HT1080 (cell line): ENCODE measurements around the gene HOXD8. TPM values are rescaled to one million over a fixed set of nuclear protein-coding genes. Genes with fewer than 3 reads are reported as not detected.

Experiments
- DNase-seq: peaks from one replicate; pipeline ENCODE4 v3.0.0-alpha.2; 2015; ENCODE audit warnings: low read depth
- total RNA-seq: library from RNA; depleted of rRNA; stranded (reverse); fragments of >200 nt; shearing (Covaris generic); gene quantifications from 2 replicates; pipeline ENCODE4 v1.2.3, GENCODE V29; 2014

HOXD8 gene
- total RNA-seq, 1 experiment from 2014 or later: 9.5 TPM

DNA sequence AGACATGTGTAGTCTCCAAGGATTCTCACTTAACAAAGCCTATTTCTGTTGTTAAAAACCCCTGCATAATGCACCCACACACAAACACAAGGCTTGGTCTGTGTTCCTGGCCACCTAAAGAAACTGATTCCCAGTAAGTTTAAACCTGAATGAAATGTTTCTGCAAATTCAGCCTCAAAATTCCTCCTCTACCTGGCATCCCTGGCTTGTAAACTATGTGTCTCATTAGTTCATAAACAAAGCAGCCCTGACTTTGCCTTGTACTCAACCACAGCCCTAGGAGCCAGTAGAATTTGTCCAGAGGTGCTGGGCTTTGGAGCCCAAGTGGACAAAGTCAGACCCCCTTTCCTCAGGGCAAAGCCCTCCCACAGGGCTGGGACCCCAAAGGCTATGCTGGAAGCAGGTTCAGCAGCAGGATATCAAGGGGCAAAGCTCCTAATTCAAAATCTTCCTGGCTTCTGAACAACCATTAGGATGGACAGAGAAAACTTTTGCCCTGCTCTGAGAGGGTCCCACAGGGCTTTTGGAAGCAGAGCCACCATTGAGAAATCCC lies 39.6 kb upstream of the HOXD8 start:
- DNase-seq: no peak

- no peak for DNase-seq
Observed at GRCh38 chr2:176090862-176091261, 38.6 kb upstream of the HOXD8 start.

DNA sequence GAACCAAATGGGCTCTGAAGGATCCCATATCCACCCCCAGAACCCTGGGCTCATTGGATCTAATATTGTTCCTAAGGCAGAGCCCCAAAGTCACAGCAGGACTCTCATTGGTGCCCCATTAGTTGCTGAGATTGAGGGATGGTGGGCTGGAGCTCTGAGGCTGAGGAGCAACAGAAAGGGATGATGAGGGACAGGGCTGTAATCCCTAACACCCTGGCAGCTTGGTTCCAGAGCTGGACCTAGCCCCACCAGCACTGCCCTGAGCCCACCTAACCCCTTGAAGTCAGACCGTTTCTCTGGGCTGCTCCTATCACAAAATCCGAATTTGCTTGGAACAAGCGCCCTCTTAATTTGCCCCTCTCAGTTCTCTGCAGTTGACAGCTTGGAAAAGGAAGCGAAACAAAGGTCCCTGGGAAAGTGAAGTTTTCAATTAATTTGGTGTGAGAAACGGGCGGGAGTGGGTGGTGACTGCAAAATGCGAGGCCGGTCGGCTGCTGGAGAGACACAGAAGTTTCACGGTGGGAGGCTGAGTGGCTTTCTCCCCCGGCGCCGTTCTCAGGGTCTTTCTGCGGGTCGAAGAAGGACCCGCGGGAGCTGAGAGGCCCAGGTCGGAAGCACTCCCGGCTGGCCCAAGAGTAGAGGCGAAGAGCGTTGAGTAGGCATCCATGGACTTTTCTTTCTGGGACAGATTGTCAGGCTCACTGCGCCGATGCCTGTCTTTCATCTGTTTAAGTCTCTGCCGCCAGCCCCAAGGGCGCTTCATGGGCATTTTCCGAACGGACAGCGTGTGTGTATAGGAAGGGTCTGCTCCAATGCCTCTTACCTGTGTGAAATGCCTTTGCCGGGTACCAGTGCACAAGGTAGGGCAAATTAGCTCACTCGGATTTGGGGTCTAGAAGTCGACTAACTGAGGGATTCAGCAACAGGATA lies 37.9 kb upstream of the HOXD8 start:
- no peak for DNase-seq

DNA sequence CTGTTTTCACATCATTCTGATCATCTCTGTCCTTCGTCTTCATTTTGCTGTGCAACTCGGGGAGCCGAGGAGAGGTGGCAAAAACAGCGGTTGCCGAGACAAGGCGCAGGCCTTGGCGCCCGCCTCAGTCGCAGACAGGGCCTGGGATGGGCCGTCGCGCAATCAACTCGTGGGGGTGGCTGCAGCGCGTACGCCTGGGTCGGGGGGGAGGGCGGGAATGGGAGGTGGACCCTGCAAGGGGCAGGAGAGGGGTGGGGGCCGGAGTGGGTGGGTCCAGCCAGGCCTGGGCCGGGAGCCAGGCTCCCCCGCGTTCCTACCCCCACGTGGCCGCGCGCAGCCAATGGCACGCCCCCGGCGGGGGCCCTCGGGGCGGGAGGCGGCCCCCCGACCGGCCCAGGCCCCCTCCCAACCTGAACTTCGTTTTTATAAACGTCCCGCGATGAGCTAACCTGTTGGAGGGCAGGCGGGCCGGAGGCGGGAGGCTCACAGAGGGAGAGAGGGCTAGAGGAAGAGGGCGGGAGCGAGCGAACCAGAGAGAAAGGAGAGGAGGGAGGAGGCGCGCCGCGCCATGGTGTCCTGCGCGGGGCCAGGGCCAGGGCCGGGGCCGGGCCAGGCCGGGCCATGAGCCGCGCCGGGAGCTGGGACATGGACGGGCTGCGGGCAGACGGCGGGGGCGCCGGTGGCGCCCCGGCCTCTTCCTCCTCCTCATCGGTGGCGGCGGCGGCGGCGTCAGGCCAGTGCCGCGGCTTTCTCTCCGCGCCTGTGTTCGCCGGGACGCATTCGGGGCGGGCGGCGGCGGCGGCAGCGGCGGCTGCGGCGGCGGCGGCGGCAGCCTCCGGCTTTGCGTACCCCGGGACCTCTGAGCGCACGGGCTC lies 37.0 kb upstream of the HOXD8 start, which contains the start of gene HOXD13:
TSS of gene HOXD13 (plus strand) at position 452 of the 875 bp plus-strand sequence. CDS start at position 622, 170 bp downstream.
- no peak for DNase-seq

GRCh38 chr2:176093145-176093897 lies 36.2 kb upstream of the HOXD8 start:
- peak; percentile 45 for DNase-seq

DNA sequence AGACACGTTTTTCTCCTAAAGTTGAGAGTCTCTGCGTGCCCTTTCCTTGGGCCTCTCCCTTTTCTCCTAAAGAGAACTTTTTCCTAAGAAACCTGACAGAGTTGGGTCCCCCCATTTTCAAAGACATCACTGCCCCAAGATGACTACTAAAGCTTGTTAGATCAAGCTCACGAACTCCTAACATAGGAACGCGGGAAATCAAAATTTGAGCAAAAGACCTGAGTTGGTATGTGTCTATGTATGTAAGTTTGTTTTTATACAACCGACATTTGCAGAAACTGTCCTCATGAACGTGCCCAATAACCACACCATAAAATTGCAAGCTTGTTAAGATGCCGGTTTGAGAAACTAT lies 35.6 kb upstream of the HOXD8 start:
- no peak for DNase-seq

- no peak for DNase-seq
Observed at GRCh38 chr2:176094349-176094748, 35.2 kb upstream of the HOXD8 start.

- no peak for DNase-seq
Observed at GRCh38 chr2:176095421-176095820, 34.1 kb upstream of the HOXD8 start.

GRCh38 chr2:176096243-176096985 lies 33.1 kb upstream of the HOXD8 start:
- DNase-seq: peak; percentile 20

GRCh38 chr2:176096986-176097819 lies 32.3 kb upstream of the HOXD8 start:
- DNase-seq: peak; percentile 84

DNA sequence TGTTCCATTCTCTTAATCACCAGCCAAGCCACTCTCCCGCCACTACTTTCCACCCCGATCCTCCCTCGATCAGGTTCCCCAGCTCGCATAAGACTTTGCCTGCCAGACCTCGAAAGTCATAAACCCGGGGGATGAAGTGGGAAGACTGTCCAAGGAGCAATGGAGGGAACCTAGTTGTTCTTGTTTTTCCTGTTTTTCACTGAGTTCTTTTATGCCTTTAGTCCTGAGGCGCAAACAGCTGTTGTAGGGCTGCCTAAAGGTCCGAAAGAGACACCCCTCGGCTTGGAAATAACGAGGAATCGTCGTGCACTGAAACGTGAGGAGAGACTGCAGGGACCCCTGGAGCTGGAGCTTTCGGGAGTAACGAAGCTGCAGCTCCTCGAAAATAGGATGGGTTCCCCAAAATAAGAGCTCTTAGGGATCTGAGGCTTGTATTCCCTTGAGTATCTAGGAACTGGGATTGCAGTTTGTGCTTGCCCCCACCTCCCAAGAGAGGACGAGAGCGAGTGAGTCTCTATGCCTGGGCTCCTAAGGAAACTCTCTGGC lies 31.6 kb upstream of the HOXD8 start:
- no peak for DNase-seq

GRCh38 chr2:176098366-176099158 lies 30.9 kb upstream of the HOXD8 start:
- DNase-seq: no peak

- DNase-seq: no peak
Observed at GRCh38 chr2:176099159-176099727, 30.3 kb upstream of the HOXD8 start.

DNA sequence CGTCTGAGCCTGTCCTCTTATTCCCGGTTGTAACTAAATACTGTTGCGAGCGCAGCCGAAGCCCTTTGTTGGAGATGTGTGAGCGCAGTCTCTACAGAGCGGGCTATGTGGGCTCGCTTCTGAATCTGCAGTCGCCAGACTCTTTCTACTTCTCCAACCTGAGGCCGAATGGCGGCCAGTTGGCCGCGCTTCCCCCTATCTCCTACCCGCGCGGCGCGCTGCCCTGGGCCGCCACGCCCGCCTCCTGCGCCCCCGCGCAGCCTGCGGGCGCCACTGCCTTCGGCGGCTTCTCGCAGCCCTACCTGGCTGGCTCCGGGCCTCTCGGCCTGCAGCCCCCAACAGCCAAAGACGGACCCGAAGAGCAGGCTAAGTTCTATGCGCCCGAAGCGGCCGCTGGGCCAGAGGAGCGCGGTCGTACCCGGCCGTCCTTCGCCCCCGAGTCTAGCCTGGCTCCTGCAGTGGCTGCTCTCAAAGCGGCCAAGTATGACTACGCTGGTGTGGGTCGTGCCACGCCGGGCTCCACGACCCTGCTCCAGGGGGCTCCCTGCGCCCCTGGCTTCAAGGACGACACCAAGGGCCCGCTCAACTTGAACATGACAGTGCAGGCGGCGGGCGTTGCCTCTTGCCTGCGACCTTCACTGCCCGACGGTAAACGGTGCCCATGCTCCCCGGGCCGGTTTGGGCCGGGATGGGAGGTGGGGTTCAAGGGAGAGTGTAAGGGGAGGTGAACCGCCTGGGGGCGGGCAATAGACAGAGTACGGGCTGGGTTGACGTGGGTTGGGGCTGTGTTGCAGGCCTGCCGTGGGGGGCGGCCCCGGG lies 29.6 kb upstream of the HOXD8 start, which contains the start of gene HOXD12:
TSS of gene HOXD12 (plus strand) at position 68 of the 819 bp plus-strand sequence. CDS start at position 75, 7 bp downstream.
- DNase-seq: no peak

- no peak for DNase-seq
Observed at GRCh38 chr2:176100547-176101140, 28.9 kb upstream of the HOXD8 start.

GRCh38 chr2:176101216-176101830 lies 28.2 kb upstream of the HOXD8 start:
- DNase-seq: no peak
